HS-27A (cell line): Measurements from ENCODE around the gene MAB21L4.

Experiments
- DNase-seq: peaks from one replicate; pipeline ENCODE4 v3.0.0-alpha.2; 2012; ENCODE audit warnings: low read depth, missing footprints

Gene MAB21L4

GRCh38 chr2:240895656-240896388 lies at the start of gene MAB21L4:
TSS of gene MAB21L4 (minus strand) at chr2:240896156. CDS start at chr2:240895997, 159 bp downstream.
- DNase-seq, result no peak

DNA sequence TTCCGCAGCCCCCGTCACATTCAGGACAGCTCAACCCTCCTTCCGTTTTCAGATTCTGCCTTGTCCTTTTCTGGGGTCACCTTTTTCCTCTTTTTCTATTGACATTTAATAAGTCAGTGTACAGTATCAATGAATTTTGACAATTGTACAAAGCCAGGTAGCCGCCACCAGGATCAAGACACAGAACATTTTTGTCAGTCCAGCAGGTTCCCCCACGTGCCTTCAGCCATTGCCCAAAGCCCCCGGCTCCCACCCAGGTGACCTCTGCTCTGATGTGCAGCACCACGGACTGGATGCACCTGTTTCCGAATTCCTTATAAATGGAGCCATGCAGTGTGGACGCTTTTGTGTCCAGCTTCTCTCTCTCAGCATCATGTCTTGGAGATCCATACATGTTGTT lies 40.1 kb upstream of the MAB21L4 start:
- DNase-seq, result no peak

GRCh38 chr2:240935103-240935876 lies 39.3 kb upstream of the MAB21L4 start:
- no peak for DNase-seq

GRCh38 chr2:240934701-240935102 lies 38.7 kb upstream of the MAB21L4 start:
- DNase-seq, result no peak

- no peak for DNase-seq
Measured at GRCh38 chr2:240933966-240934700, 38.2 kb upstream of the MAB21L4 start.

- no peak for DNase-seq
Measured at GRCh38 chr2:240933048-240933965, 37.4 kb upstream of the MAB21L4 start.

DNA sequence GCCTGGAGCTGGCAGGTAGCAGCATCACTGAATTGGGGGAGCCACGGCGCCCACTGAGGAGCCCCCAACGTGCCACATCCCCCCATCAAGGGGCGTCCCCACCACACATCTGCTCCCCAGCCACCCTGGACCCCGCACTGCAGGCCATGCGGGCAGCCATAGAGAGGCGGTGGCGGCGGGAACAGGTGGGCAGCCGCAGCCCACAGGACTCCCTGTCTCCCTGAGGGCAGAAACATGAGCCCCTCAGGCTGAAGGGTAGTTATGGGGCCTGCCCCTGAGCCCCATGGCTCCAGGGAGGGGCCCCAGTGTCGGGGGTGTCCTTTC lies 36.7 kb upstream of the MAB21L4 start:
- DNase-seq, result no peak

GRCh38 chr2:240932001-240932723 lies 36.2 kb upstream of the MAB21L4 start:
- DNase-seq, result no peak

DNA sequence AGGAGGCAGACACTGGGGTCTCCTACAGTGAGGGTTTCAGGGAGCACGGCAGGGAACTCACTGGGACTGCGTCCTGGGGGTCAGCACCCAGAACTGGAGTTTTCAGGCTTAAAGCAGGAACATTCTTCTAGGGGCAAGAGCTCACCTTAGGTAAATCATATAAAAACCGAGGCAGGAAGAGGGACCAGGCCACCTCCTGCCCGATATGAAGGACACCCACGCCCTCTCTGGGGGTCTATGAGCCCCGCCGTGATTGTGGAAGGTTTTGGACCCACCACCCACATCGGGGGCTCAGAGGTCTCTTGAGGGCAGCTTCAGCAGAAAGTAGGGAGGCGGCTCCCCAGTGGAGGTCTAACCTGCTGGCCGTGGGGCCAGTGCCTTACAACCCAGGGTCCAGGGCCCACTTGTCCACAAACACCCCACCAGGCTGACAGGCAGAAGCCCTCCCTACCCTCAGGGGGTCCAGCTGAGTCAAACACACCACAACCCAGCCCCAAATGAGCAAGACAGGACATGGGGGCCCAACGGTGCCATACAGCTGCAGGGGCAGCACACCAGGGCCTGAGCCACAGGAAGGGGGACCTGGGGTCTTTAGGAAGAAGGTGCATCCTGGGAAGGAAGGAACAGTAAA lies 35.5 kb upstream of the MAB21L4 start:
- no peak for DNase-seq

DNA sequence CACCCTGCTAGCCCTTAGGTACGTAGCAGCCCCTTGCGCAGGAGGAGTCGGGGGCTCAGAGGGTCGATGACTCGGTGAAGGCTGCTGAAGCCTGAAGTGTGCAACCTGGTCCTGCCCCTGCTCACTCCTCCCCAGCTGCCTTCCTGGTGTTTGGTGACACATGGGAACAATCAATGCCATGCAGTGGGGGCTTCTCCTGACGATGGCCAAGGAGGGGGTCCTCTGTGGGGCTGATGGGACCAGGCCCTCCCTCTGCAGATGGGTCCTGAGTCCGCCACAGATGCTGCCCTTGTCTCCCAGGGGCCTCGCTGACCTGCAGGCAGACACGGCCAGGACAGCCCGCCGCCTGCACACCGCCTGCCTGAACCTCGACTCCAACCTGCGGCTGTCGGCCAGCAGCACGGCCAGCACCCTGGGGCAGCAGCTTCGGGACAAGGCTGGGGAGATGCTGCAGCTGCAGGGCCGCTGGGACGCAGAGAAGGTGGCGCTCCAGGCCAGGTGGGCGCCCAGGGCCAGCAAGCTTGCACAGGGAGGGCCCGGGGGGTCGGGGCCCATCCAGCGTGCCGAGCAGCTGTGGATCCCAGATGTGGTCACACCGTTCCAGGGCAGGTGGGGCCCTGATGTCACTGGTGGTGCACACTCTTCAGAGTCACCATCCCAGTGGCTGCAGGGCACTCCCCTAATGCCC lies 34.8 kb upstream of the MAB21L4 start:
- DNase-seq, result no peak

DNA sequence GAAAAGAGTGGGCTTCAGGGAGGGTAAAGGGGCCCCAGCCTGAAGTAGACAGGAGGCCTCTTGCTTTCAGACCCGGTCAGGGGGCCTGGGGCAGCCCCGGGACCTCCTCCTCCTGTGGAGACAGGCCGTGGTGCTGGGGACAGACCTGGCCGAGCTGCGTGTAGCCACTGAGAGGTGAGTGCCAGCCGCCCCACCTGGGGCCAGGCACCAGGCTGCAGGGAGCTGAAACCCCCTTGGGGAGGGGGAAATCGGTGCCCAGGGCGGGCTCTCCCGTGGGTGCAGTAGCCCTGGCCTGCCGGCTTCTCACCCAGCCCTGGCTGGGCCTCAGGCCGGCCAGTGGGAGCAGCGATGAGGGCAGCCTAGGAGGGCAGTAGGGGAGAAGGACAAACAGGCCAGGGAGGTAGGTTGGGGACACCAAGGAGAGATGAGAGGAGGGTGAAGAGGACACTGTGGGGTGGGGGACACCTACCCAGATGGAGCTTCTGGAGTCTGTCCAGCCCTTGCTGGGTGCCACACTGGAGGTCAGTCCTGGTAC lies 34.2 kb upstream of the MAB21L4 start:
- DNase-seq, result no peak

- no peak for DNase-seq
Measured at GRCh38 chr2:240929364-240930095, 33.6 kb upstream of the MAB21L4 start.

GRCh38 chr2:240928476-240929363 lies 32.8 kb upstream of the MAB21L4 start:
- DNase-seq, result no peak

DNA sequence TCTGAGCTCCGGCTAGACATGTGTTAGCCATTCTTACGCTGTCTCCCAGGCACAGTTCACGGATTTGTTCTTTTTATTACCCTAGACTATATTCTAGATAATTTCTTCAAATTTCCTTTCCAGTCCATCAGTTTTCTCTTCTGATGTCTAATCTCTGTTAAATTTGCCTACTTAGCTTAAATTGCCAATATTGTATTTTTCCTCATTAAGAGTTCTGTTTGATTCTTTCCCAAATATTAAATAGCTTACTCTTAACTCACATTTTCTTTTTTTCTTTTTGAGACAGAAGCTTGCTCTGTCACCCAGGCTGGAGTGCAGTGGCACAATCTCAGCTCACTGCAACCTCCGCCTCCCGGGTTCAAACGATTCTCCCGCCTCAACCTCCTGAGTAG lies 31.4 kb upstream of the MAB21L4 start:
- no peak for DNase-seq

GRCh38 chr2:240926516-240927389 lies 30.8 kb upstream of the MAB21L4 start:
- no peak for DNase-seq

DNA sequence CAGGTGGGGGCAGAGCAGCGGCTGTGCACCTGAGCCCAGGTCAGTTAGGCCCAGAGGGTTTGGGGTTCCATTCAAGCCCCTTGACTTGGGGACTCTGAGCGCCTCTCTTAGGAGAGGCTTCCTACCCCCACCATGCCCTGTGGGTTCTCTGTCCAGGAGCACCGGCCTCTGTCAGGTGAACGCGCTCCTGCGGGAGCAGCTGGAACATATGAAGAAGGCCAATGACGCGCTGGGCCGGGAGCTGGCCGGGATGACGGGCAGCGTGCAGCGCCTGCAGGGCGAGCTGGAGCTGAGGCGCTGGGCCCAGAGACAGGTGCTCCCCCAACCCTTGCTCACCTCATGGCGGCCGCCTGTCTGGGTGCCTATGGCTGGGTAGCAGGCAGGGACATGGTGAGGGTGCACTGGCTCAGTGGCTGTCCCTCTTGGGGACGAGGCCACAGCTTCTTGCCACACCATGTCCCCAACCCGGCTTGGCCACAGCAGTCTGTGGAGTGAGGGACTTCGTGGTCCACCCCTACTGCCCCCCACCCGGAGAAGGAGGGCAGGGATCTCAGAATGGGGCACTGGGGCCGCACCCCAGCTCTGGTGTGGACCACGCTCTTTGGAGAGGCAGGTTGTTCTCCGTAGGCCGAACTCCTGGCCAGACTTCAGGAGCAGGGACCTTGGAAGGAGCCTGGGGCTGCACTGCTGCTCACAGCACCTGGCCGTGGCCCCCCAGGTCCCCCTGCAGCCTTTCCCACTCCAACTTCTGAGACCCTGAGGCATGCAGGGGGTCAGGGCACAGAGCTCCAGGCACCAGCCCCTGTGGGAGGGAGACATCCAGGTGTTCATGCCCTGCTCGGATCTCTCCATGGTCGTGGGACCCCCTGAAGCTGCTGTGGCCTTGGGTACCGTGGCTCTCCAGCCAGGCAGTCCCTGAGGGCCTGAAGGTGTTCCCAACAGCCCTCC lies 29.9 kb upstream of the MAB21L4 start:
- no peak for DNase-seq
